MM.1S (cell line): ENCODE results near the gene PRMT1.

Source experiments
- DNase-seq: peaks from one replicate; pipeline ENCODE4 v3.0.0-alpha.2; 2015
- H2AFZ ChIP-seq: fragments of 300-600 bp; sonication (generic); 2 replicates; pipeline ENCODE4 v1.6.0; 2016; ENCODE audit warnings: antibody characterized with exemption, low read length
- H3F3A ChIP-seq: fragments of 300-600 bp; sonication (generic); 2 replicates; pipeline ENCODE4 v1.6.1; 2016; ENCODE audit warnings: mild to moderate bottlenecking, antibody characterized with exemption, low read length, moderate library complexity, mixed read lengths; ENCODE audit not compliant: insufficient read depth
- H3K27ac ChIP-seq: fragments of 300-600 bp; sonication (generic); 2 replicates; pipeline ENCODE4 v1.5.1; 2016; ENCODE audit warnings: mild to moderate bottlenecking, low read length
- H3K27me3 ChIP-seq: fragments of 300-600 bp; sonication (generic); replicated peaks from 2 replicates; pipeline ENCODE4 v1.6.0; 2016; ENCODE audit warnings: low read length; ENCODE audit not compliant: insufficient read depth
- H3K36me3 ChIP-seq: fragments of 300-600 bp; sonication (generic); replicated peaks from 2 replicates; pipeline ENCODE4 v1.6.1; 2016; ENCODE audit warnings: mild to moderate bottlenecking, low read length, mixed read lengths; ENCODE audit not compliant: insufficient read depth
- H3K4me1 ChIP-seq: fragments of 300-600 bp; sonication (generic); 2 replicates; pipeline ENCODE4 v1.6.1; 2016; ENCODE audit warnings: low read length, mixed read lengths
- H3K4me2 ChIP-seq: fragments of 300-600 bp; sonication (generic); 2 replicates; pipeline ENCODE4 v1.6.0; 2016; ENCODE audit warnings: low read depth, low read length
- H3K4me3 ChIP-seq: fragments of 300-600 bp; sonication (generic); 2 replicates; pipeline ENCODE4 v1.5.1; 2016; ENCODE audit warnings: low read length, mixed read lengths
- H3K79me2 ChIP-seq: fragments of 300-600 bp; sonication (generic); 2 replicates; pipeline ENCODE4 v1.6.1; 2016; ENCODE audit warnings: mixed run types, low read length, mixed read lengths
- H3K9ac ChIP-seq: fragments of 300-600 bp; sonication (generic); 2 replicates; pipeline ENCODE4 v1.6.1; 2016; ENCODE audit warnings: low read length, mixed read lengths
- H3K9me2 ChIP-seq: fragments of 300-600 bp; sonication (generic); replicated peaks from 2 replicates; pipeline ENCODE4 v1.6.1; 2016; ENCODE audit warnings: mild to moderate bottlenecking, low read length, mixed read lengths; ENCODE audit not compliant: insufficient read depth
- H3K9me3 ChIP-seq: fragments of 300-600 bp; sonication (generic); replicated peaks from 2 replicates; pipeline ENCODE4 v1.6.1; 2016; ENCODE audit warnings: mild to moderate bottlenecking, low read length, mixed read lengths; ENCODE audit not compliant: insufficient read depth
- H4K20me1 ChIP-seq: fragments of 300-600 bp; sonication (generic); 2 replicates; pipeline ENCODE4 v1.6.1; 2016; ENCODE audit warnings: mild to moderate bottlenecking, low read length, moderate library complexity, mixed read lengths; ENCODE audit not compliant: insufficient read depth
- CTCF ChIP-seq: fragments of 300-600 bp; sonication (generic); IDR thresholded peaks from 2 replicates; pipeline ENCODE4 v1.5.1; 2016; ENCODE audit warnings: antibody characterized with exemption, low read length, mixed read lengths
- EZH2 ChIP-seq: fragments of 300-600 bp; sonication (generic); optimal IDR thresholded peaks from 2 replicates; pipeline ENCODE3; 2017; ENCODE audit warnings: low read depth, mild to moderate bottlenecking, antibody characterized with exemption, low read length, mixed read lengths
- EZH2phosphoT487 ChIP-seq: fragments of 300-600 bp; sonication (generic); IDR thresholded peaks from 2 replicates; pipeline ENCODE4 v1.6.1; 2018; ENCODE audit warnings: antibody characterized with exemption, low read length

The PRMT1 gene

GRCh38 chr19:49636233-49636932, 40.7 kb upstream of the PRMT1 start:
- H3K9ac ChIP-seq: no peak overlapping the region
- peaks cover 5% of the 10 kb centered on the region; the same call in 1 of the 2 replicates for H3K4me1 ChIP-seq
- no peaks in the 10 kb centered on the region for H4K20me1 ChIP-seq
- H3K4me2 ChIP-seq: no peak overlapping the region
- H3K27me3 ChIP-seq: 0 out of 2 replicates have a peak, but pooled peaks cover 8% of the 10 kb centered on the region
- H3K4me3 ChIP-seq: no peak overlapping the region
- no peak overlapping the region for H3K27ac ChIP-seq
- no peak for DNase-seq
- H3K36me3 ChIP-seq: no peaks in the 10 kb centered on the region
- H3K9me3 ChIP-seq: no peaks in the 10 kb centered on the region
- H2AFZ ChIP-seq: no peak overlapping the region
- H3K9me2 ChIP-seq: no peaks in the 10 kb centered on the region
- H3K79me2 ChIP-seq: no peaks in the 10 kb centered on the region
- peaks cover 10% of the 10 kb centered on the region for H3F3A ChIP-seq
- TF ChIP-seq CTCF (no peak), EZH2phosphoT487 (no peak), EZH2 (no peak)

GRCh38 chr19:49637821-49638738, 39.0 kb upstream of the PRMT1 start:
- Histone ChIP-seq H3K9me2 (no peaks in the 10 kb centered on the region), H3K79me2 (peaks cover 10% of the 10 kb centered on the region), H3K9ac (no peak overlapping the region), H3K4me2 (peak overlapping the region; percentile 5; the same call in 1 of the 2 replicates), H2AFZ (no peak overlapping the region), H3K9me3 (no peaks in the 10 kb centered on the region), H3K4me1 (peaks cover 8% of the 10 kb centered on the region), H3K4me3 (no peak overlapping the region), H3K27ac (no peak overlapping the region), H3K36me3 (no peaks in the 10 kb centered on the region), H3F3A (peaks cover 11% of the 10 kb centered on the region), H3K27me3 (0 out of 2 replicates have a peak, but pooled peaks cover 8% of the 10 kb centered on the region), H4K20me1 (no peaks in the 10 kb centered on the region)
- no peak for DNase-seq
- TF ChIP-seq CTCF (no peak), EZH2 (no peak), EZH2phosphoT487 (no peak)

GRCh38 chr19:49639401-49640112, 37.5 kb upstream of the PRMT1 start:
- H3K36me3 ChIP-seq: no peaks in the 10 kb centered on the region
- H3K79me2 ChIP-seq: peaks cover 24% of the 10 kb centered on the region
- peak overlapping the region; percentile 85 for H3K4me2 ChIP-seq
- no peak for DNase-seq
- H4K20me1 ChIP-seq: no peaks in the 10 kb centered on the region
- no peak overlapping the region for H3K27ac ChIP-seq
- H3K9me3 ChIP-seq: no peaks in the 10 kb centered on the region
- no peaks in the 10 kb centered on the region for H3K9me2 ChIP-seq
- peak overlapping the region; percentile 58 for H3K4me3 ChIP-seq
- peak overlapping the region; percentile 43; the same call in 1 of the 2 replicates for H3K9ac ChIP-seq
- 0 out of 2 replicates have a peak, but pooled peaks cover 8% of the 10 kb centered on the region for H3K27me3 ChIP-seq
- H3F3A ChIP-seq: peaks cover 11% of the 10 kb centered on the region
- peak overlapping the region; percentile 60 for H2AFZ ChIP-seq
- peaks cover 13% of the 10 kb centered on the region for H3K4me1 ChIP-seq
- TF ChIP-seq EZH2phosphoT487 (no peak), CTCF (no peak), EZH2 (no peak)
